Esophagus squamous epithelium (tissue), 5 donors: ENCODE data around the gene AKNA. TPM values are rescaled to one million over a fixed set of nuclear protein-coding genes. Genes with fewer than 3 reads are reported as not detected.

Experiments used
- DNase-seq: peaks from one replicate; lab custom pipeline; 2025; lab: John Stamatoyannopoulos, UW
- H3K27ac ChIP-seq, 4 donors: fragments of 200-600 bp; sonication (generic); one replicate each; pipeline ENCODE4 v1.5.1; 2016 to 2019; ENCODE audit warnings: mild to moderate bottlenecking in 1 of 4
- H3K27me3 ChIP-seq, 4 donors: fragments of 200-600 bp; sonication (generic); 1 replicate in 3 of 4; 2 replicates in 1 of 4; pipeline versions ENCODE4 v1.5.1 to v1.6.0; 2017 to 2021; ENCODE audit warnings: antibody characterized with exemption in 1 of 4
- H3K36me3 ChIP-seq, 3 donors: fragments of 200-600 bp; sonication (generic); one replicate each; pipeline ENCODE4 v1.5.1; 2016 to 2019
- H3K4me1 ChIP-seq, 3 donors: fragments of 200-600 bp; sonication (generic); one replicate each; pipeline ENCODE4 v1.5.1; 2017 to 2019
- H3K4me3 ChIP-seq, 4 donors: fragments of 200-600 bp; sonication (generic); 1 replicate in 3 of 4; 2 replicates in 1 of 4; pipeline ENCODE4 v1.5.1; 2016 to 2019; ENCODE audit warnings: mild to moderate bottlenecking in 2 of 4, moderate library complexity in 1 of 4
- H3K9me3 ChIP-seq, 3 donors: fragments of 200-600 bp; sonication (generic); one replicate each; pipeline ENCODE4 v1.5.1; 2016 to 2019
- POLR2A ChIP-seq, 4 donors: fragments of 450-650 bp; IDR thresholded peaks; one replicate each; pipeline ENCODE4 v1.6.1; 2017; ENCODE audit warnings: antibody characterized with exemption in 4 of 4, mild to moderate bottlenecking in 4 of 4, moderate library complexity in 3 of 4
- WGBS, 2 donors: methylation state at CpG; one replicate each; pipeline ENCODE4 v1.1.5; 2018; 5-methylcytosine and 5-hydroxymethylcytosine counted together
- intact Hi-C: fragments of 100-400 bp; cut with DNase I; formaldehyde crosslinking; loops from one replicate; pipeline ENCODE4 v1.15.0; 2022
- total RNA-seq, 4 donors: library from RNA; depleted of rRNA; stranded (reverse); fragments of >200 nt; gene quantifications; one replicate each; pipeline ENCODE4 v1.1.0, GENCODE V29; 2016
- TF ChIP-seq, protein P1 (sequence below), 6 experiments: fragments of 450-650 bp in 4 of 6; fragments of 200-600 bp in 2 of 6; sonication (generic) in 2 of 6; IDR thresholded peaks; one replicate each; pipeline ENCODE4 v1.5.1; 2016 to 2019; ENCODE audit warnings: antibody characterized with exemption in 6 of 6, mild to moderate bottlenecking in 4 of 6, moderate library complexity in 4 of 6
- donor health status: DM: yes; HTN: yes; CAD: no.

The AKNA gene
- total RNA-seq, 4 donors from 2014 or later, result 6.1 to 25.0 (median 7.6) TPM

DNA sequence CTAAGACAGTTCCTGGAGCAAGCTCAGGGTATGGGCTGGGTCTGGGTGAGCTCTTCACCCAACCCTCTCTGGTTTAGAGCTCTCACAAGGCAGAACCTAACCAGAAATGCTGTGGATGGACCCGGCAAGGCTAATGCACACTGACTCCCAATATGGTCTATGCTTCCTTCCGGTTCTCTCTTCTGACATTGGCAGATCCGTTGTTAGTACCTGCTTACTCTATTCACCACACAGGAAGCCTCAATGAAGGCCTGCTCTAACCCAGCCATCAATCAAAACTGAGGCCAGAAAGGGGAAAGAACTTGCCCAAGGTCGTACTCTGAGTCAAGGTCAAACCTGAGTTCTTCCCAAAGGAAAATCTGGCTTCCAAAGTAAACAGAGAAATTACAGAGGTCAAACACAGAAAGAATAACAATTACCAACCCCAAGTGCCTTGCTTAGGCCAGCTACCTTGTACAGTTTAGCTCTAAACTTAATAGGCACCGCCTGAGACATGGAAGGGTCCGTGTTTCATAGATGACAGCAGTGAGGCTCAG is 46.0 kb upstream of the AKNA start:
- Histone ChIP-seq H3K4me1 (no peaks in the 10 kb centered on the region), H3K27me3 (no peaks in the 10 kb centered on the region), H3K27ac (no peak overlapping the region), H3K4me3 (no peak overlapping the region), H3K36me3 (no peaks in the 10 kb centered on the region), H3K9me3 (no peaks in the 10 kb centered on the region)
- intact Hi-C loops, result no loop called here
- TF ChIP-seq, protein P1, sequence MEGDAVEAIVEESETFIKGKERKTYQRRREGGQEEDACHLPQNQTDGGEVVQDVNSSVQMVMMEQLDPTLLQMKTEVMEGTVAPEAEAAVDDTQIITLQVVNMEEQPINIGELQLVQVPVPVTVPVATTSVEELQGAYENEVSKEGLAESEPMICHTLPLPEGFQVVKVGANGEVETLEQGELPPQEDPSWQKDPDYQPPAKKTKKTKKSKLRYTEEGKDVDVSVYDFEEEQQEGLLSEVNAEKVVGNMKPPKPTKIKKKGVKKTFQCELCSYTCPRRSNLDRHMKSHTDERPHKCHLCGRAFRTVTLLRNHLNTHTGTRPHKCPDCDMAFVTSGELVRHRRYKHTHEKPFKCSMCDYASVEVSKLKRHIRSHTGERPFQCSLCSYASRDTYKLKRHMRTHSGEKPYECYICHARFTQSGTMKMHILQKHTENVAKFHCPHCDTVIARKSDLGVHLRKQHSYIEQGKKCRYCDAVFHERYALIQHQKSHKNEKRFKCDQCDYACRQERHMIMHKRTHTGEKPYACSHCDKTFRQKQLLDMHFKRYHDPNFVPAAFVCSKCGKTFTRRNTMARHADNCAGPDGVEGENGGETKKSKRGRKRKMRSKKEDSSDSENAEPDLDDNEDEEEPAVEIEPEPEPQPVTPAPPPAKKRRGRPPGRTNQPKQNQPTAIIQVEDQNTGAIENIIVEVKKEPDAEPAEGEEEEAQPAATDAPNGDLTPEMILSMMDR (IDR thresholded peaks at IDR 0.05), result no peak
- TF ChIP-seq POLR2A (IDR thresholded peaks at IDR 0.05), result no peak
- WGBS, 2 donors, result 59 to 65% methylated on average over 6 of the region's 6 CpGs
- DNase-seq, result no peak

- 85 to 94% methylated on average over 15 of the region's 15 CpGs for WGBS, 2 donors
- H3K4me3 ChIP-seq, result no peak overlapping the region
- H3K27ac ChIP-seq, result no peak overlapping the region
- TF ChIP-seq POLR2A (IDR thresholded peaks at IDR 0.05), result no peak
- TF ChIP-seq, protein P1 (IDR thresholded peaks at IDR 0.05), result no peak
- no peaks in the 10 kb centered on the region for H3K27me3 ChIP-seq
- intact Hi-C loops, result no loop called here
- H3K4me1 ChIP-seq, result no peaks in the 10 kb centered on the region
- H3K36me3 ChIP-seq, result no peaks in the 10 kb centered on the region
- no peaks in the 10 kb centered on the region for H3K9me3 ChIP-seq
- no peak for DNase-seq
Measured at GRCh38 chr9:114433086-114433485, 45.3 kb upstream of the AKNA start.

DNA sequence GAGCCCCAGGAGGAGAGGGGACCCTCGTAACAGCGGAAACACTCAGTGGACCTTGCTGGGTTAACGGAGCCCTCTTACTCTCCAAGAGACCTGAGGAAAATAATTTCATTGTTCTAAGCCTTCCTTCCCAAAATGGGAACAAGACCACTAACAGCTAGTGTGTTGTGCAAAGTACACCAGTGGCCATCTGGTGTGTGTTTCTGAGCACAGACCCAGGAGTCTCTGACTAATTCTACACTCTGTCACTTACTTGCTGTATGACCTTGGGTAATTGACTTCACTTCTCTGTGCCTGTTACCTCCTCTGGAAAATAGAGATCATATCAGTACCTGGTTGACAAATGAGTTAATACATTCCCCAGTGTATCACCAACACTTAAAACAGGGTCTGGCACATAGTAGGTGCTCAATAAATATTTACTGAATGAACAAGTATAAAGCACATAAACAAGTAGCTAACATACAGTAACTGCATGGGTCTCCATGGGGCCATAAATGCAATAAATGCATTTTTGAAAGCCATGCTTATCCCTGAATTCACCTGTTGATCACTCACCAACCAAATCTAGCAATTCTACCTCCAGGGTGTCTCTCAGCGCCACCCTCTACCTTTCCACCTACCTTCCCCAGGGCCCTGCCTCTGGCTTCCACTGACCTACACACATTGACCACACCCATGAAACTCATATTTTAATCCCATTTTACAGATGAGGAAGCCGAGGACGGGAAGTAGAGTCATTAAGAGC is 44.7 kb upstream of the AKNA start:
- Histone ChIP-seq H3K36me3 (no peaks in the 10 kb centered on the region), H3K9me3 (no peaks in the 10 kb centered on the region), H3K27me3 (no peaks in the 10 kb centered on the region), H3K27ac (no peak overlapping the region), H3K4me1 (no peaks in the 10 kb centered on the region), H3K4me3 (no peak overlapping the region)
- no peak for DNase-seq
- 63 to 83% methylated on average over 4 to 6 of the region's 6 CpGs for WGBS, 2 donors
- intact Hi-C loops, result no loop called here
- TF ChIP-seq, protein P1 (IDR thresholded peaks at IDR 0.05), result no peak
- no peak for TF ChIP-seq POLR2A (IDR thresholded peaks at IDR 0.05)

DNA sequence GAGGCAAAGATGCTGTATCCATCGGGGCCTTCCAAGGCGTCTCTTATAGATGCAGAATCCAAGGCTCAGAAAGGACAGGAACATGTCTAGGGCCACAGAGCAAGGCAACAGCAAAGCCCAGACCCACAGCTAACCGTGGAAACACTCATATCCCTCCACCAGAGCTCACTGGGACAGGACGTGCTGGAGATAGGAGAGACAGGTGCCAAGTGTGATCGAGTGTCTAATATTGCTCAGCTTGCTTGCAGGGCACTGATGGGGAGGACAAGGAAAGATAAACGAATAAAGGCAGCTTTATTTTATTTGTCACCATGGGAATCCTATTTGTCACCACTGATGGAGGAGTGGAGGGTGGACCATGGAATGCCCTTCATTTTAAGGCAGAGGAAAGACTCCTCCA is 44.0 kb upstream of the AKNA start:
- H3K36me3 ChIP-seq, result no peaks in the 10 kb centered on the region
- no peak overlapping the region for H3K27ac ChIP-seq
- no peak overlapping the region for H3K4me3 ChIP-seq
- no peaks in the 10 kb centered on the region for H3K9me3 ChIP-seq
- intact Hi-C loops, result no loop called here
- H3K4me1 ChIP-seq, result no peaks in the 10 kb centered on the region
- no peak for DNase-seq
- WGBS, 2 donors, result 83 to 89% methylated on average over 3 to 6 of the region's 6 CpGs
- no peaks in the 10 kb centered on the region for H3K27me3 ChIP-seq
- TF ChIP-seq POLR2A (IDR thresholded peaks at IDR 0.05), result no peak
- TF ChIP-seq, protein P1 (IDR thresholded peaks at IDR 0.05), result no peak

GRCh38 chr9:114431003-114431402 is 43.2 kb upstream of the AKNA start:
- WGBS, 2 donors, result 93% methylated on average over 4 of the region's 4 CpGs; no CpG with 5 or more reads in 1 of the 2 donors
- DNase-seq, result no peak
- Histone ChIP-seq H3K4me3 (no peak overlapping the region), H3K27me3 (no peaks in the 10 kb centered on the region), H3K36me3 (no peaks in the 10 kb centered on the region), H3K4me1 (no peaks in the 10 kb centered on the region), H3K27ac (no peak overlapping the region), H3K9me3 (no peaks in the 10 kb centered on the region)
- intact Hi-C loops, result no loop called here
- no peak for TF ChIP-seq POLR2A (IDR thresholded peaks at IDR 0.05)
- TF ChIP-seq, protein P1 (IDR thresholded peaks at IDR 0.05), result no peak
